ENCODE results near the gene ZNF77.

DNA sequence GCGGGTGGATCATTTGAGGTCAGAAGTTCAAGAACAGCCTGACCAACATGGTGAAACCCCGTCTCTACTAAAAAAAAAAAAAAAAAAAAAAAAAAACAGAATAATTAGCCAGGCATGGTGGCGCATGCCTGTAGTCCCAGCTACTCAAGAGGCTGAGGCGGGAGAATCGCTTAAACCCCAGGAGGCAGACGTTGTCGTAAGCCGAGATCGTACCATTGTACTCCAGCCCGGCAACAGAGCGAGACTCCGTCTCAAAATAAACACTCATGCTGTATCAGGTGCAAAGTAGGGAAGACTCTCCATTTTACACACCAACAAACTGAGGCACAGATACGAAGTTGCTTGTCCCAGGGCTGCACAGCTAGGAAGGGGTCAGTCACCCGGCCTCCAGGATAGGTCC, 48.2 kb upstream of the ZNF77 start:
- TF ChIP-seq POLR2A (IDR thresholded peaks at IDR 0.05; ENCODE audit: low read length) (no peak), GATA1 (IDR thresholded peaks at IDR 0.05; ENCODE audit: low read depth, low read length) (no peak)
